Measurements from ENCODE around the gene SPATA2.

- TF ChIP-seq EZH2 (IDR thresholded peaks at IDR 0.05; ENCODE audit: insufficient read depth, poor library complexity, severe bottlenecking) (no peak), EZH2phosphoT487 (IDR thresholded peaks at IDR 0.05; ENCODE audit: insufficient read depth, low read depth) (no peak)
Observed at GRCh38 chr20:49935746-49936152, 20.4 kb upstream of the SPATA2 start.

All from GM23248 (cell line).